ENCODE measurements around the gene WNT9A. TPM values are rescaled to one million over a fixed set of nuclear protein-coding genes. Genes with fewer than 3 reads are reported as not detected.

Gene WNT9A
- total RNA-seq, 1 experiment from 2014 or later, result 22.2 TPM

GRCh38 chr1:227954163-227954850 is 6.6 kb upstream of the WNT9A start:
- Histone ChIP-seq H3K9ac (ENCODE audit: low read length) (no peak overlapping the region), H3K9me2 (replicated peaks; ENCODE audit: low read length) (no peaks in the 10 kb centered on the region), H3K27ac (ENCODE audit: low read length) (no peak overlapping the region), H3K79me2 (ENCODE audit: low read length) (no peaks in the 10 kb centered on the region), H3K36me3 (ENCODE audit: low read depth, low read length) (no peaks in the 10 kb centered on the region), H3K27me3 (ENCODE audit: low read length) (no peaks in the 10 kb centered on the region), H3K4me1 (ENCODE audit: insufficient read depth, low read length) (peaks cover 11% of the 10 kb centered on the region), H3K4me2 (ENCODE audit: low read length) (no peak overlapping the region), H3F3A (ENCODE audit: low read length, unreplicated experiment) (no peaks in the 10 kb centered on the region), H3K9me3 (ENCODE audit: low read length) (peaks cover 11% of the 10 kb centered on the region), H2AFZ (ENCODE audit: low read length) (no peak overlapping the region), H4K20me1 (ENCODE audit: low read length) (no peaks in the 10 kb centered on the region), H3K4me3 (ENCODE audit: low read length) (no peak overlapping the region)
- ATAC-seq (no peak), DNase-seq (no peak)
- ChIA-PET CTCF (interaction anchor here (0.9 to 1.3 kb wide), 4 partner anchors 149 to 472 kb away, joined by 3 to 15 read pairs (median 10); no protein-coding TSS in a partner anchor), POLR2A (ENCODE audit: unreplicated experiment) (interaction anchor here (0.6 kb wide), 1 partner anchor 166 kb away, joined by 8 read pairs; no protein-coding TSS in a partner anchor)
- intact Hi-C loops (cut with micrococcal nuclease), result no loop called here
- no TSS peak for BruUV-seq (replicated peaks)
- TF ChIP-seq, protein P1, sequence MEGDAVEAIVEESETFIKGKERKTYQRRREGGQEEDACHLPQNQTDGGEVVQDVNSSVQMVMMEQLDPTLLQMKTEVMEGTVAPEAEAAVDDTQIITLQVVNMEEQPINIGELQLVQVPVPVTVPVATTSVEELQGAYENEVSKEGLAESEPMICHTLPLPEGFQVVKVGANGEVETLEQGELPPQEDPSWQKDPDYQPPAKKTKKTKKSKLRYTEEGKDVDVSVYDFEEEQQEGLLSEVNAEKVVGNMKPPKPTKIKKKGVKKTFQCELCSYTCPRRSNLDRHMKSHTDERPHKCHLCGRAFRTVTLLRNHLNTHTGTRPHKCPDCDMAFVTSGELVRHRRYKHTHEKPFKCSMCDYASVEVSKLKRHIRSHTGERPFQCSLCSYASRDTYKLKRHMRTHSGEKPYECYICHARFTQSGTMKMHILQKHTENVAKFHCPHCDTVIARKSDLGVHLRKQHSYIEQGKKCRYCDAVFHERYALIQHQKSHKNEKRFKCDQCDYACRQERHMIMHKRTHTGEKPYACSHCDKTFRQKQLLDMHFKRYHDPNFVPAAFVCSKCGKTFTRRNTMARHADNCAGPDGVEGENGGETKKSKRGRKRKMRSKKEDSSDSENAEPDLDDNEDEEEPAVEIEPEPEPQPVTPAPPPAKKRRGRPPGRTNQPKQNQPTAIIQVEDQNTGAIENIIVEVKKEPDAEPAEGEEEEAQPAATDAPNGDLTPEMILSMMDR (conservative IDR thresholded peaks at IDR 0.05; ENCODE audit: low read depth, low read length), result 0 out of 2 replicates have a peak, but pooled peaks have one; percentile 3
- no peak for TF ChIP-seq EZH2phosphoT487 (IDR thresholded peaks at IDR 0.05; ENCODE audit: borderline replicate concordance, low read length)

DNA sequence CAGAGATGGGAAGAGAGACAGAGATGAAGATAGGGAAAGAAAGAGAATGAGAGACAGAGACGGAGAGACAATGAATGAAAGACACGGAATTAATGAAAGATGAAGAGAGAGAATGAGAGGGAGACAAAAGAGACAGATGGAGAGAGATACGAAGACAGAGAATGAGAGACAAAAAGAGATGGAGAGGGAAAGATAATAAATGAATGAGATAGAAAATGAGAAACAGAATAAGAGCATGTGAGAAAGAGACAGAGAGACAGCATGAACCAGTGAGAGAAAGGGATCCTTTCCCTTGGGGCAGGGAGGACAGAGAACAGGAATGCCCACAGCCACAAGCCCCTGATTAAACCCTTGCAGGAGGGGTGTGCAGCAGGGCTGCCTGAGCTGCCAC is 5.3 kb upstream of the WNT9A start:
- H3K9me3 ChIP-seq (ENCODE audit: low read length), result peaks cover 11% of the 10 kb centered on the region
- DNase-seq (no peak), ATAC-seq (no peak)
- H4K20me1 ChIP-seq (ENCODE audit: low read length), result no peaks in the 10 kb centered on the region
- no peaks in the 10 kb centered on the region for H3K27me3 ChIP-seq (ENCODE audit: low read length)
- H3K27ac ChIP-seq (ENCODE audit: low read length), result no peak overlapping the region
- no peak overlapping the region for H3K9ac ChIP-seq (ENCODE audit: low read length)
- POLR2A ChIA-PET (ENCODE audit: unreplicated experiment), result no interaction called here
- no peak overlapping the region for H2AFZ ChIP-seq (ENCODE audit: low read length)
- no peaks in the 10 kb centered on the region for H3F3A ChIP-seq (ENCODE audit: low read length, unreplicated experiment)
- H3K4me1 ChIP-seq (ENCODE audit: insufficient read depth, low read length), result peaks cover 19% of the 10 kb centered on the region
- no TSS peak for BruUV-seq (replicated peaks)
- no peak for TF ChIP-seq EZH2phosphoT487 (IDR thresholded peaks at IDR 0.05; ENCODE audit: borderline replicate concordance, low read length)
- TF ChIP-seq, protein P1 (conservative IDR thresholded peaks at IDR 0.05; ENCODE audit: low read depth, low read length), result no peak
- peaks cover 8% of the 10 kb centered on the region; the same call in 1 of the 2 replicates for H3K79me2 ChIP-seq (ENCODE audit: low read length)
- CTCF ChIA-PET, result interaction anchor here (0.6 to 1.3 kb wide), 9 partner anchors 135 to 472 kb away, joined by 3 to 15 read pairs (median 8); no protein-coding TSS in a partner anchor
- H3K36me3 ChIP-seq (ENCODE audit: low read depth, low read length), result no peaks in the 10 kb centered on the region
- intact Hi-C loops (cut with micrococcal nuclease), result no loop called here
- no peaks in the 10 kb centered on the region for H3K9me2 ChIP-seq (replicated peaks; ENCODE audit: low read length)
- no peak overlapping the region for H3K4me3 ChIP-seq (ENCODE audit: low read length)
- no peak overlapping the region for H3K4me2 ChIP-seq (ENCODE audit: low read length)

DNA sequence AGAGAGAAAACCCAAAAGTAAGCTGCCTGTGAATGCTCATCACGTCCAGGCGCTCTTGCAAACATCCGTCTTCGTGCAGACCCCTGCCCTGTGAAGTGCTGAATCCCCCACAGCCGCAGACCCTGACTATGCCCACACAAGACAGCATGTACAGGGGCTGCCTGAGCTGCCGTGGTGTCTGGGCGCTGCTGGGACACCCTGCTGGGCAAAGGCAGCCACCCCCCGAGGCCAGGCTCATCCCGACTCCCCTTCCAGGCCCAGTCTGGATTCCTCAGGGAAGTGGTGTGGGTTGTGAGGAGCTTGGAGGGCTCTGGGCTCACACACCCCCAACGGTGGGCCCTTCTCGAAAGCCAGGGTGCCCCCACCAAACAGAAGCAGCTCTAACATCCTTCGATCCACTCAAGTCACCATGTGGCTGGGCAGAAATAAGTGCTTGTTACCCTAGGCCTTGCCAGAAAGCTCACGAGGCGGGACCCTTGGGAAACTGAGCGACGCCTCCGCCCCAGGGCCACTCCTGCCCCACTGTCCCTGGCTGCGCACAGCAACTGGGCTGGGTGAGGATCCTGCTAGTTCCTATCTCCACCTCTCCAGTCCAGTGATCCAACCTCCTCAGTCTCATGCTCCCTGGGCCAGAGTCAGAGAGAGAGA is 4.8 kb upstream of the WNT9A start:
- no TSS peak for BruUV-seq (replicated peaks)
- Histone ChIP-seq H4K20me1 (ENCODE audit: low read length) (no peaks in the 10 kb centered on the region), H3K79me2 (ENCODE audit: low read length) (peaks cover 8% of the 10 kb centered on the region; the same call in 1 of the 2 replicates), H3K9me3 (ENCODE audit: low read length) (peaks cover 11% of the 10 kb centered on the region), H3K4me3 (ENCODE audit: low read length) (no peak overlapping the region), H3F3A (ENCODE audit: low read length, unreplicated experiment) (no peaks in the 10 kb centered on the region), H2AFZ (ENCODE audit: low read length) (no peak overlapping the region), H3K36me3 (ENCODE audit: low read depth, low read length) (no peaks in the 10 kb centered on the region), H3K27ac (ENCODE audit: low read length) (no peak overlapping the region), H3K9ac (ENCODE audit: low read length) (no peak overlapping the region), H3K4me1 (ENCODE audit: insufficient read depth, low read length) (peaks cover 19% of the 10 kb centered on the region), H3K9me2 (replicated peaks; ENCODE audit: low read length) (no peaks in the 10 kb centered on the region), H3K27me3 (ENCODE audit: low read length) (no peaks in the 10 kb centered on the region), H3K4me2 (ENCODE audit: low read length) (no peak overlapping the region)
- CTCF ChIA-PET, result no interaction called here
- POLR2A ChIA-PET (ENCODE audit: unreplicated experiment), result no interaction called here
- ATAC-seq (no peak), DNase-seq (no peak)
- TF ChIP-seq, protein P1 (conservative IDR thresholded peaks at IDR 0.05; ENCODE audit: low read depth, low read length), result no peak
- TF ChIP-seq EZH2 (IDR thresholded peaks at IDR 0.05; ENCODE audit: low read length, unreplicated experiment), result no peak
- no peak for TF ChIP-seq EZH2phosphoT487 (IDR thresholded peaks at IDR 0.05; ENCODE audit: borderline replicate concordance, low read length)
- intact Hi-C loops (cut with micrococcal nuclease), result no loop called here

Data from PC-3 (cell line).